K562 (cell line): Measurements from ENCODE around the gene MGRN1. TPM values are rescaled to one million over a fixed set of nuclear protein-coding genes. Genes with fewer than 3 reads are reported as not detected.

Experiments
- ATAC-seq: fragments of 200-7000 bp; cut with Tn5 transposase; 3 replicates; pipeline ENCODE4 v1.9.1; 2020; ENCODE audit warnings: moderate library complexity
- BruUV-seq: library from RNA; stranded (reverse); fragments of 400-500 nt; replicated peaks from 2 replicates; lab custom pipeline; 2021; lab: Mats Ljungman, UMichigan
- CTCF ChIA-PET: fragments of 300-600 bp; formaldehyde crosslinking; extraction: SDS; loops from one replicate; lab custom pipeline; 2021; ENCODE audit warnings: low intra/inter-chr PET ratio; lab: Yijun Ruan, JAX
- POLR2A ChIA-PET: fragments of 300-600, 350-650 bp; sonication (Branson Sonifier 250); formaldehyde crosslinking; extraction: SDS; loops from one replicate; lab custom pipeline; 2021; ENCODE audit warnings: antibody characterized with exemption, inconsistent platforms; lab: Yijun Ruan, JAX
- DNase-seq, 4 experiments: peaks; one replicate each; pipeline versions ENCODE4 v3.0.0 to v3.0.0-alpha.2; 2011 to 2018; ENCODE audit warnings: low spot score in 3 of 4, mixed read lengths in 3 of 4; ENCODE audit errors: extremely low read depth in 1 of 4
- FAIRE-seq: peaks from 2 replicates; lab custom pipeline; 2011; peaks lifted over from hg19 to GRCh38; lab: Jason Lieb, UNC
- H2AFZ ChIP-seq: 2 replicates; pipeline ENCODE4 v1.6.0; 2011; ENCODE audit warnings: low read depth, low read length, control low read depth, inconsistent platforms
- H3K27ac ChIP-seq: fragments of 200-600 bp; 3 replicates; pipeline ENCODE4 v1.8.0; 2011; ENCODE audit warnings: low read depth, mild to moderate bottlenecking, control low read depth, inconsistent platforms, low read length, moderate library complexity, mixed read lengths; ENCODE audit errors: extremely low read depth
- H3K27me3 ChIP-seq, 2 experiments: fragments of 300-600 bp in 1 of 2; 2 replicates in 1 of 2; 3 replicates in 1 of 2; pipeline versions ENCODE4 v1.6.0 to v1.8.0; 2011; ENCODE audit warnings: inconsistent platforms in 2 of 2, low read length in 2 of 2, mild to moderate bottlenecking in 1 of 2, mixed read lengths in 1 of 2, moderate library complexity in 1 of 2; ENCODE audit not compliant: control insufficient read depth in 2 of 2, insufficient read depth in 2 of 2
- H3K36me3 ChIP-seq: fragments of 300-600 bp; 3 replicates; pipeline ENCODE4 v1.8.0; 2011; ENCODE audit warnings: mild to moderate bottlenecking, low read length, inconsistent platforms; ENCODE audit not compliant: control insufficient read depth, insufficient read depth
- H3K4me1 ChIP-seq, 2 experiments: fragments of 200-600 bp in 1 of 2; replicated peaks in 1 of 2; 2 replicates in 1 of 2; 3 replicates in 1 of 2; pipeline versions ENCODE4 v1.5.1 to v1.8.0; 2011; ENCODE audit warnings: inconsistent platforms in 2 of 2, low read length in 2 of 2, mild to moderate bottlenecking in 1 of 2, mixed read lengths in 1 of 2, moderate library complexity in 1 of 2; ENCODE audit not compliant: control insufficient read depth in 2 of 2, insufficient read depth in 2 of 2
- H3K4me2 ChIP-seq: 2 replicates; pipeline ENCODE4 v1.6.1; 2011; ENCODE audit warnings: low read length, control low read depth, inconsistent platforms, mixed read lengths; ENCODE audit not compliant: insufficient read depth
- H3K4me3 ChIP-seq: fragments of 200-600 bp; sonication (generic), shearing (Covaris generic); 2 replicates; pipeline ENCODE4 v1.5.1; 2016; ENCODE audit warnings: control low read depth, inconsistent platforms
- H3K79me2 ChIP-seq: fragments of 200-600 bp; 3 replicates; pipeline ENCODE4 v1.8.0; 2011; ENCODE audit warnings: low read length, inconsistent platforms; ENCODE audit not compliant: control insufficient read depth, insufficient read depth
- H3K9ac ChIP-seq, 2 experiments: 2 replicates each; pipeline versions ENCODE4 v1.6.0 to v1.6.1; 2011; ENCODE audit warnings: low read depth in 2 of 2, low read length in 2 of 2, control low read depth in 1 of 2, inconsistent platforms in 1 of 2, mild to moderate bottlenecking in 1 of 2, mixed read lengths in 1 of 2; ENCODE audit not compliant: insufficient read depth in 1 of 2
- H3K9me1 ChIP-seq: one replicate; pipeline ENCODE4 v1.6.0; 2011; ENCODE audit warnings: inconsistent platforms, mild to moderate bottlenecking, low read length, moderate library complexity; ENCODE audit not compliant: control insufficient read depth, insufficient read depth
- H3K9me3 ChIP-seq: replicated peaks from 2 replicates; pipeline ENCODE4 v1.5.1; 2011; ENCODE audit warnings: low read depth, low read length, inconsistent platforms; ENCODE audit not compliant: control insufficient read depth, insufficient read depth
- H4K20me1 ChIP-seq: replicated peaks from 2 replicates; pipeline ENCODE4 v1.6.1; 2011; ENCODE audit warnings: low read length, inconsistent platforms, mixed read lengths; ENCODE audit not compliant: control insufficient read depth, insufficient read depth
- CEBPB ChIP-seq: fragments of 450-650 bp; IDR thresholded peaks from 2 replicates; pipeline ENCODE4 v1.6.1; 2016; ENCODE audit warnings: missing genetic modification characterization, missing compliant biosample characterization
- FOXP4 ChIP-seq: sonication (generic); formaldehyde crosslinking; IDR thresholded peaks from 2 replicates; pipeline ENCODE4 v1.8.0; 2022; ENCODE audit warnings: mild to moderate bottlenecking, missing genetic modification reagents, borderline replicate concordance
- NFIC ChIP-seq: fragments of 450-650 bp; IDR thresholded peaks from 2 replicates; pipeline ENCODE4 v1.6.1; 2017; ENCODE audit warnings: mild to moderate bottlenecking, inconsistent platforms
- WGBS: fragments of 100-300 bp; shearing (Covaris generic); methylation state at CpG from one replicate; pipeline ENCODE4 v1.1.6; 2016; ENCODE audit warnings: low coverage, mixed read lengths; ENCODE audit not compliant: insufficient coverage; ENCODE audit errors: missing lambda C conversion rate; 5-methylcytosine and 5-hydroxymethylcytosine counted together
- in situ Hi-C: fragments of 300-500 bp; cut with MboI; formaldehyde crosslinking; loops from 4 replicates; pipeline ENCODE4 v1.15.0; 2018; ENCODE audit warnings: inconsistent platforms, mixed read lengths
- intact Hi-C: fragments of 100-400 bp; cut with micrococcal nuclease; formaldehyde crosslinking; loops from 2 replicates; pipeline ENCODE4 v1.14.2; 2022
- polyA plus RNA-seq, 8 experiments: library from polyadenylated mRNA; depleted of rRNA in 4 of 8; stranded (reverse) in 5 of 8; unstranded in 3 of 8; fragments of >200 nt; fragmentation: Nextera tagmentation in 2 of 8; fragmentation: Illumina TruSeq in 1 of 8; extraction: Ambion mirVana in 2 of 8; extraction: Trizol in 1 of 8; gene quantifications; 2 replicates each; pipeline versions ENCODE4 v1.2.1 to v1.2.3, GENCODE V29; 2011 to 2014; ENCODE audit warnings: inconsistent platforms in 1 of 8, missing spikeins in 1 of 8
- total RNA-seq, 7 experiments: library from RNA; depleted of rRNA in 6 of 7; stranded (reverse); fragments of >200 nt in 6 of 7; fragmentation: Illumina TruSeq in 2 of 7; extraction: Trizol in 2 of 7; gene quantifications; 2 replicates each; pipeline versions ENCODE4 v1.2.1 to v1.2.3, GENCODE V29; 2011 to 2021; ENCODE audit warnings: low replicate concordance in 1 of 7

The MGRN1 gene
- total and polyA plus RNA-seq, 9 of the 15 experiments (the other 6 are each of a cell fraction or from before 2014, with no cell fraction given): 0.15 to 37.9 (median 6.0) TPM

GRCh38 chr16:4663777-4664465 is 39.3 kb downstream of the MGRN1 start:
- intact Hi-C loops: no loop called here
- CTCF ChIA-PET: no interaction called here
- in situ Hi-C loops: no loop called here
- TF ChIP-seq NFIC (peak; percentile 35), FOXP4 (CRISPR knock-in tag) (no peak), CEBPB (tag) (peak; percentile 41; the same call in 1 of the 2 replicates)
- TF ChIP-seq, all 486 proteins: peak for 2
- H3K9ac ChIP-seq: peak overlapping the region in 1 of 2 experiments; percentile 77; a peak in 2 of 4 replicates
- no peaks in the 10 kb centered on the region for H3K27me3 ChIP-seq
- H3K4me2 ChIP-seq: no peak overlapping the region
- peaks cover 61% of the 10 kb centered on the region for H3K36me3 ChIP-seq
- H2AFZ ChIP-seq: no peak overlapping the region
- no TSS peak for BruUV-seq
- POLR2A ChIA-PET: interaction anchor here (0.6 kb wide), 2 partner anchors 11 to 270 kb away, joined by 3 read pairs; no protein-coding TSS in a partner anchor
- no peaks in the 10 kb centered on the region for H3K79me2 ChIP-seq
- FAIRE-seq (no peak), DNase-seq (no peak), ATAC-seq (peak; percentile 47; the same call in 1 of the 3 replicates)
- no peak overlapping the region for H3K4me3 ChIP-seq
- no peaks in the 10 kb centered on the region; the same call in 1 of the 2 replicates for H4K20me1 ChIP-seq
- H3K4me1 ChIP-seq: peaks cover 0 to 30% of the 10 kb centered on the region in 2 experiments; a peak in 2 of 5 replicates
- 82% methylated on average over 23 of the region's 25 CpGs for WGBS
- no peaks in the 10 kb centered on the region for H3K9me3 ChIP-seq
- no peak overlapping the region for H3K27ac ChIP-seq
- H3K9me1 ChIP-seq: no peaks in the 10 kb centered on the region
